Measurements from ENCODE around the gene RAE1. TPM values are rescaled to one million over a fixed set of nuclear protein-coding genes. Genes with fewer than 3 reads are reported as not detected.

The RAE1 gene
- total and polyA plus RNA-seq, 2 of the 8 experiments (the other 6 are each of a cell fraction or from before 2014, with no cell fraction given) = 35.9 to 44.9 TPM

DNA sequence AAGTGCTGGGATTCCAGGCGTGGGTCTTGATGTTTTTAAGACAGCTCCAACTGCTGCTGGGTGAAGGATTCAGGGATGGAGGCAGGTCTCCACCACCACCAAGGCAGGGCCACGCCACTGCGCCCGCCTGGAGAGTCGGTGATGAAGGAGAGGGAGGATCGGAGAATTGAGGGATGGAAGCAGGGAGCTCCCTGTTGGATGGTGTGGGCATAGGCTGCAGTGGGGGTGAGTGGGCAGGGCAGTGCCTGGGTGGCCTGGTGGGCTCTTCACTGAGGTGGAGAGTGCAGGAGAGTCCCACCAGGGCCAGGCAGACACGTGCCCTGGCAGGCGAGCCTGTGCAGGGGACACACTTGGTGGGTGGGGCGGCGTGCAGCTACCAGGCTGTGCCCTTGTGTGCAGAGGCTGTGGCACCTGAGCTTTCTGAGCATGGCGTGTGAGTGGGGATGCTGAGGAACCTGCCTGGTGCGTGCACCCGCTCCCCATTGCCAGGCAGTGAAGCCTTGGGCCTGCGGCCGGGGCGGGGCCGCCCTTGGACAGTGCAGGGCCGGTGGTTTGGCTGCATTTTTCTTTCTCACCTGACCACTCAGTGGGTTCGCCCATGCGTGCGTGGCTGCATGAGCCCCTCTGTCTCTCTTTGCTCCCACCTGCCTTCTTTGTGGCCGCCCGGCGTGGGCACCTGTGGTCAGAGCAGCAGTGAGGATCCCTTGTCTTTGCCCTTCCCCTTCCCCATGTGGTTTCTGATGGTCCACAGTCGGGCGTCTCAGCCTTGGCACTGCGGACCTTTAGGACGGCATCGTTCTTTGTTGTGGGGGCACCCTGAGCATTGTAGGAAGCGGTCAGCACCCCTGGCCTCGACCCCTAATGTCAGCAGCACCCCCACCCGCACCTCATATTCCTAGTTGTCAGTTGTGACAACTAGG, 51.4 kb downstream of the RAE1 start (continued):
- TF ChIP-seq HDAC2 (IDR thresholded peaks at IDR 0.05; ENCODE audit: borderline replicate concordance in 1 of 2, low read depth in 2 of 2, low read length in 2 of 2) (no peak), MAFK (IDR thresholded peaks at IDR 0.05; ENCODE audit: low read depth, low read length) (no peak), RXRA (IDR thresholded peaks at IDR 0.05; ENCODE audit: insufficient read depth, low read depth, low read length) (no peak)
- TF ChIP-seq, protein P1, sequence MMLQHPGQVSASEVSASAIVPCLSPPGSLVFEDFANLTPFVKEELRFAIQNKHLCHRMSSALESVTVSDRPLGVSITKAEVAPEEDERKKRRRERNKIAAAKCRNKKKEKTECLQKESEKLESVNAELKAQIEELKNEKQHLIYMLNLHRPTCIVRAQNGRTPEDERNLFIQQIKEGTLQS (IDR thresholded peaks at IDR 0.05; ENCODE audit: insufficient read depth, low read depth, low read length) = no peak

All from H1 (cell line).